HepG2 (cell line): ENCODE results near the gene USH2A. TPM values are rescaled to one million over a fixed set of nuclear protein-coding genes. Genes with fewer than 3 reads are reported as not detected.

Experiments used
- ATAC-seq: fragments of 200-7000 bp; cut with Tn5 transposase; 3 replicates; pipeline ENCODE4 v1.9.1; 2020; ENCODE audit warnings: mild to moderate bottlenecking, moderate library complexity
- BruUV-seq: library from RNA; stranded (reverse); fragments of 400-500 nt; replicated peaks from 2 replicates; lab custom pipeline; 2021; lab: Mats Ljungman, UMichigan
- CTCF ChIA-PET: fragments of 300-600 bp; formaldehyde crosslinking; extraction: SDS; loops from one replicate; lab custom pipeline; 2021; ENCODE audit warnings: low total read pairs, inconsistent platforms, low intra/inter-chr PET ratio; lab: Yijun Ruan, JAX
- POLR2A ChIA-PET: fragments of 350-600 bp; sonication (Branson Sonifier 250); formaldehyde crosslinking; loops from one replicate; lab custom pipeline; 2020; ENCODE audit warnings: antibody characterized with exemption, inconsistent platforms; lab: Yijun Ruan, JAX
- DNase-seq: peaks from one replicate; pipeline ENCODE4 v3.0.0-alpha.2; 2015; ENCODE audit warnings: low spot score
- FAIRE-seq: peaks from 3 replicates; lab custom pipeline; 2011; peaks lifted over from hg19 to GRCh38; lab: Jason Lieb, UNC
- H2AFZ ChIP-seq: one replicate; pipeline ENCODE4 v1.6.1; 2011; ENCODE audit warnings: low read length, inconsistent platforms
- H3K27ac ChIP-seq: fragments of 300-600 bp; 3 replicates; pipeline ENCODE4 v1.8.0; 2011; ENCODE audit warnings: mixed run types, mild to moderate bottlenecking, mixed read lengths, low read length, inconsistent platforms; ENCODE audit not compliant: insufficient read depth; ENCODE audit errors: extremely low read length
- H3K27me3 ChIP-seq, 2 experiments: fragments of 200-600 bp in 1 of 2; 2 replicates in 1 of 2; 3 replicates in 1 of 2; pipeline versions ENCODE4 v1.6.0 to v1.8.0; 2011; ENCODE audit warnings: low read length in 2 of 2, mild to moderate bottlenecking in 2 of 2, moderate library complexity in 2 of 2, inconsistent platforms in 1 of 2; ENCODE audit not compliant: insufficient read depth in 2 of 2, control insufficient read depth in 1 of 2
- H3K36me3 ChIP-seq, 2 experiments: fragments of 200-600 bp in 1 of 2; replicated peaks in 1 of 2; 2 replicates in 1 of 2; 3 replicates in 1 of 2; pipeline versions ENCODE4 v1.5.1 to v1.8.0; 2011; ENCODE audit warnings: low read length in 2 of 2, inconsistent platforms in 1 of 2; ENCODE audit not compliant: insufficient read depth in 2 of 2, control insufficient read depth in 1 of 2
- H3K4me1 ChIP-seq: 2 replicates; pipeline ENCODE4 v1.5.1; 2012; ENCODE audit warnings: low read length, inconsistent platforms; ENCODE audit not compliant: insufficient read depth
- H3K4me2 ChIP-seq: 2 replicates; pipeline ENCODE4 v1.6.0; 2011; ENCODE audit warnings: low read depth, low read length, inconsistent platforms
- H3K4me3 ChIP-seq, 3 experiments: fragments of 200-600 bp in 1 of 3; sonication (generic), shearing (Covaris generic) in 1 of 3; replicated peaks in 1 of 3; 2 replicates each; pipeline ENCODE4 v1.5.1; 2011 to 2016; ENCODE audit warnings: low read length in 3 of 3, inconsistent platforms in 2 of 3, low read depth in 2 of 3, mild to moderate bottlenecking in 2 of 3, control low read depth in 1 of 3, mixed read lengths in 1 of 3; ENCODE audit not compliant: insufficient read depth in 1 of 3
- H3K79me2 ChIP-seq: one replicate; pipeline ENCODE4 v1.6.1; 2011; ENCODE audit warnings: low read length, inconsistent platforms; ENCODE audit not compliant: insufficient read depth
- H3K9ac ChIP-seq: 2 replicates; pipeline ENCODE4 v1.6.0; 2011; ENCODE audit warnings: mild to moderate bottlenecking, low read depth, low read length, inconsistent platforms; ENCODE audit not compliant: insufficient read depth
- H3K9me3 ChIP-seq: 2 replicates; pipeline ENCODE4 v1.5.1; 2012; ENCODE audit warnings: mild to moderate bottlenecking, low read length
- H4K20me1 ChIP-seq: 2 replicates; pipeline ENCODE4 v1.6.0; 2011; ENCODE audit warnings: inconsistent platforms, mild to moderate bottlenecking, low read length, moderate library complexity; ENCODE audit not compliant: insufficient read depth
- AHR ChIP-seq: IDR thresholded peaks from 2 replicates; pipeline ENCODE4 v1.6.1; 2018; ENCODE audit warnings: missing genetic modification reagents, missing compliant biosample characterization
- GATAD1 ChIP-seq: IDR thresholded peaks from 2 replicates; pipeline ENCODE4 v1.6.1; 2016; ENCODE audit warnings: missing genetic modification reagents, missing compliant biosample characterization
- JUN ChIP-seq: sonication (generic); formaldehyde crosslinking; IDR thresholded peaks from 2 replicates; pipeline ENCODE4 v1.4.0; 2020; ENCODE audit warnings: mild to moderate bottlenecking, missing genetic modification reagents
- NR2F2 ChIP-seq: IDR thresholded peaks from 2 replicates; pipeline ENCODE4 v1.6.1; 2012; ENCODE audit warnings: low read depth, inconsistent platforms, borderline replicate concordance
- PRDM4 ChIP-seq: sonication (generic); formaldehyde crosslinking; IDR thresholded peaks from 2 replicates; pipeline ENCODE4 v1.9.0; 2021; ENCODE audit warnings: missing genetic modification reagents, borderline replicate concordance
- PTBP1 ChIP-seq: fragments of 200-400 bp; formaldehyde crosslinking; IDR thresholded peaks from 2 replicates; pipeline ENCODE4 v1.6.1; 2018; ENCODE audit warnings: low read length, low read depth; ENCODE audit not compliant: poor library complexity, severe bottlenecking
- RFX3 ChIP-seq: IDR thresholded peaks from 2 replicates; pipeline ENCODE4 v1.6.1; 2016; ENCODE audit warnings: missing biosample characterization, missing genetic modification reagents
- RFX5 ChIP-seq: IDR thresholded peaks from 2 replicates; pipeline ENCODE4 v1.6.1; 2011; ENCODE audit warnings: low read depth, low read length, improper control_type of control experiment
- SALL1 ChIP-seq: sonication (generic); formaldehyde crosslinking; IDR thresholded peaks from 2 replicates; pipeline ENCODE4 v1.8.0; 2022; ENCODE audit warnings: mild to moderate bottlenecking, missing genetic modification reagents
- SKI ChIP-seq: fragments of 450-650 bp; IDR thresholded peaks from one replicate; pipeline ENCODE4 v1.6.1; 2018; ENCODE audit warnings: mild to moderate bottlenecking; ENCODE audit not compliant: partially characterized antibody
- TFE3 ChIP-seq: IDR thresholded peaks from 2 replicates; pipeline ENCODE4 v1.6.1; 2016
- ZMAT5 ChIP-seq: sonication (generic); formaldehyde crosslinking; IDR thresholded peaks from 2 replicates; pipeline ENCODE4 v1.5.0; 2020; ENCODE audit warnings: mild to moderate bottlenecking, low read depth, missing genetic modification reagents, borderline replicate concordance
- ZNF256 ChIP-seq: sonication (generic); formaldehyde crosslinking; conservative IDR thresholded peaks from 2 replicates; pipeline ENCODE4 v1.4.0; 2020; ENCODE audit warnings: missing genetic modification reagents
- ZNF672 ChIP-seq: sonication (generic); formaldehyde crosslinking; IDR thresholded peaks from 2 replicates; pipeline ENCODE4 v1.8.1; 2022; ENCODE audit warnings: missing genetic modification reagents
- WGBS: methylation state at CpG from one replicate; pipeline ENCODE4 v1.1.6; 2017; ENCODE audit warnings: low lambda C conversion rate; 5-methylcytosine and 5-hydroxymethylcytosine counted together
- in situ Hi-C: cut with HindIII; loops from 2 replicates; pipeline ENCODE4 v1.10.0; 2017; ENCODE audit warnings: low pct_unique_long_range_greater_than_20kb; ENCODE audit not compliant: extremely low pct_ligation_motif_present
- intact Hi-C: fragments of 100-400 bp; cut with micrococcal nuclease; formaldehyde crosslinking; loops from one replicate; pipeline ENCODE4 v1.10.0; 2022; ENCODE audit not compliant: unreplicated experiment
- polyA plus RNA-seq, 8 experiments: library from polyadenylated mRNA; depleted of rRNA in 3 of 8; stranded (reverse) in 7 of 8; unstranded in 1 of 8; fragments of >200 nt; fragmentation: Illumina TruSeq in 4 of 8; extraction: Trizol in 4 of 8; gene quantifications; 2 replicates each; pipeline versions ENCODE4 v1.2.1 to v1.2.3, GENCODE V29; 2011 to 2016; ENCODE audit warnings: low read depth in 4 of 8, missing spikeins in 1 of 8, mixed read lengths in 1 of 8; ENCODE audit not compliant: insufficient read depth in 1 of 8
- total RNA-seq, 5 experiments: library from RNA; depleted of rRNA; stranded (reverse); fragments of >200 nt; fragmentation: Illumina TruSeq; extraction: Trizol; gene quantifications; 2 replicates each; pipeline ENCODE4 v1.2.3, GENCODE V29; 2016; ENCODE audit warnings: low read depth in 1 of 5

USH2A gene
- total and polyA plus RNA-seq, 2 of the 13 experiments (the other 11 are each of a cell fraction or from before 2014, with no cell fraction given): 0.02 TPM; not detected in 1

- CTCF ChIA-PET: no interaction called here
- no peaks in the 10 kb centered on the region for H3K27me3 ChIP-seq
- no peak overlapping the region for H2AFZ ChIP-seq
- no peak for FAIRE-seq
- no peaks in the 10 kb centered on the region for H3K36me3 ChIP-seq
- no peak overlapping the region for H3K27ac ChIP-seq
- H3K4me1 ChIP-seq: no peaks in the 10 kb centered on the region
- no peak for DNase-seq
- no peaks in the 10 kb centered on the region for H3K9me3 ChIP-seq
- in situ Hi-C loops: no loop called here
- H3K79me2 ChIP-seq: no peaks in the 10 kb centered on the region
- TF ChIP-seq TFE3 (no peak), AHR (no peak), GATAD1 (no peak), NR2F2 (no peak), ZNF256 (no peak), ZNF672 (CRISPR knock-in tag) (no peak), SKI (no peak), PRDM4 (CRISPR knock-in tag) (no peak), RFX5 (no peak), SALL1 (CRISPR knock-in tag) (no peak), PTBP1 (no peak), JUN (CRISPR knock-in tag) (no peak), RFX3 (no peak), ZMAT5 (CRISPR knock-in tag) (no peak)
- intact Hi-C loops: no loop called here
- H3K9ac ChIP-seq: no peak overlapping the region
- POLR2A ChIA-PET: no interaction called here
- WGBS: 19% methylated on average over 7 of the region's 7 CpGs
- no peak overlapping the region for H3K4me3 ChIP-seq
- no TSS peak for BruUV-seq
- no peak for ATAC-seq
- no peaks in the 10 kb centered on the region for H4K20me1 ChIP-seq
- H3K4me2 ChIP-seq: no peak overlapping the region
These were observed 465.6 kb downstream of the USH2A start for GRCh38 chr1:215957663-215958062.
